SK-N-SH (cell line): ENCODE data around the gene CA10. TPM values are rescaled to one million over a fixed set of nuclear protein-coding genes. Genes with fewer than 3 reads are reported as not detected.

ENCODE experiments used
- CTCF ChIA-PET: fragments of 300-600, 350-600 bp; formaldehyde crosslinking; extraction: SDS; loops from one replicate; lab custom pipeline; 2021; lab: Yijun Ruan, JAX
- POLR2A ChIA-PET: fragments of 350-600 bp; sonication (Branson Sonifier 250); formaldehyde crosslinking; extraction: SDS; loops from one replicate; lab custom pipeline; 2020; ENCODE audit warnings: antibody characterized with exemption, inconsistent platforms; lab: Yijun Ruan, JAX
- DNase-seq: peaks from one replicate; pipeline ENCODE4 v3.0.0; 2012
- H2AFZ ChIP-seq: fragments of 200-600 bp; sonication (generic); 2 replicates; pipeline ENCODE4 v1.8.1; 2016; ENCODE audit warnings: antibody characterized with exemption, mild to moderate bottlenecking, low read depth
- H3F3A ChIP-seq: fragments of 200-600 bp; sonication (generic); replicated peaks from 2 replicates; pipeline ENCODE3; 2016; ENCODE audit warnings: antibody characterized with exemption, mild to moderate bottlenecking; ENCODE audit not compliant: insufficient read depth
- H3K27ac ChIP-seq, 2 experiments: fragments of 200-500 bp in 1 of 2; fragments of 200-600 bp in 1 of 2; sonication (Bioruptor generic) in 1 of 2; sonication (generic), shearing (Covaris generic) in 1 of 2; 2 replicates each; pipeline versions ENCODE4 v1.5.1 to v1.6.1; 2014 to 2016; ENCODE audit warnings: low read depth in 2 of 2, inconsistent platforms in 1 of 2, low read length in 1 of 2, mild to moderate bottlenecking in 1 of 2, mixed read lengths in 1 of 2
- H3K27me3 ChIP-seq: fragments of 200-600 bp; sonication (generic), shearing (Covaris generic); 2 replicates; pipeline ENCODE4 v1.6.1; 2016; ENCODE audit warnings: mixed run types; ENCODE audit not compliant: insufficient read depth
- H3K36me3 ChIP-seq, 2 experiments: fragments of 200-500 bp in 1 of 2; fragments of 200-600 bp in 1 of 2; sonication (Bioruptor generic) in 1 of 2; sonication (generic) in 1 of 2; replicated peaks in 1 of 2; 2 replicates each; pipeline versions ENCODE3 to v1.5.1; 2014 to 2016; ENCODE audit warnings: low read length in 1 of 2, mild to moderate bottlenecking in 1 of 2; ENCODE audit not compliant: insufficient read depth in 2 of 2, control insufficient read depth in 1 of 2
- H3K4me1 ChIP-seq, 2 experiments: fragments of 200-500 bp in 1 of 2; fragments of 200-600 bp in 1 of 2; sonication (Bioruptor generic) in 1 of 2; sonication (generic), shearing (Covaris generic) in 1 of 2; 2 replicates each; pipeline versions ENCODE4 v1.5.1 to v1.6.1; 2014 to 2016; ENCODE audit warnings: low read depth in 1 of 2, low read length in 1 of 2, mixed run types in 1 of 2; ENCODE audit not compliant: insufficient read depth in 2 of 2, control insufficient read depth in 1 of 2
- H3K4me2 ChIP-seq: fragments of 200-600 bp; sonication (generic), shearing (Covaris generic); 2 replicates; pipeline ENCODE4 v1.6.1; 2017; ENCODE audit warnings: mixed run types
- H3K4me3 ChIP-seq, 2 experiments: fragments of 200-500 bp in 1 of 2; fragments of 200-600 bp in 1 of 2; sonication (Bioruptor generic) in 1 of 2; sonication (generic), shearing (Covaris generic) in 1 of 2; 2 replicates each; pipeline versions ENCODE4 v1.5.1 to v1.8.1; 2014 to 2016; ENCODE audit warnings: low read depth in 2 of 2, inconsistent platforms in 1 of 2, low read length in 1 of 2, mild to moderate bottlenecking in 1 of 2, mixed read lengths in 1 of 2, moderate library complexity in 1 of 2
- H3K79me2 ChIP-seq: fragments of 200-600 bp; sonication (generic); 2 replicates; pipeline ENCODE4 v1.8.1; 2017; ENCODE audit warnings: mild to moderate bottlenecking; ENCODE audit not compliant: insufficient read depth
- H3K9ac ChIP-seq: fragments of 200-600 bp; sonication (generic); 2 replicates; pipeline ENCODE4 v1.6.1; 2017; ENCODE audit warnings: mixed run types
- H3K9me2 ChIP-seq: fragments of 200-600 bp; sonication (generic); 2 replicates; pipeline ENCODE4 v1.6.1; 2017; ENCODE audit warnings: mixed run types
- H3K9me3 ChIP-seq: fragments of 200-600 bp; sonication (generic); 2 replicates; pipeline ENCODE4 v1.6.1; 2017; ENCODE audit warnings: mixed run types, mild to moderate bottlenecking, moderate library complexity
- H4K20me1 ChIP-seq: fragments of 200-600 bp; sonication (generic); 2 replicates; pipeline ENCODE4 v1.6.1; 2017; ENCODE audit warnings: mild to moderate bottlenecking, mixed run types; ENCODE audit not compliant: insufficient read depth
- ELF1 ChIP-seq: IDR thresholded peaks from 2 replicates; pipeline ENCODE4 v1.4.0; 2012
- EP300 ChIP-seq, 2 experiments: IDR thresholded peaks; 2 replicates each; pipeline versions ENCODE4 v1.4.0 to v1.6.1; 2012; ENCODE audit warnings: borderline replicate concordance in 1 of 2, low read depth in 1 of 2, low read length in 1 of 2
- FOSL2 ChIP-seq: IDR thresholded peaks from 2 replicates; pipeline ENCODE4 v1.4.0; 2012; ENCODE audit warnings: low read depth, mild to moderate bottlenecking, moderate library complexity, borderline replicate concordance
- FOXJ3 ChIP-seq: sonication (generic); formaldehyde crosslinking; IDR thresholded peaks from 2 replicates; pipeline ENCODE4 v1.5.1; 2020; ENCODE audit warnings: mild to moderate bottlenecking, missing genetic modification reagents
- GABPA ChIP-seq: IDR thresholded peaks from 2 replicates; pipeline ENCODE4 v1.4.0; 2012; ENCODE audit warnings: low read depth, mild to moderate bottlenecking
- GATA2 ChIP-seq: sonication (generic); formaldehyde crosslinking; IDR thresholded peaks from 2 replicates; pipeline ENCODE4 v1.5.0; 2020; ENCODE audit warnings: mild to moderate bottlenecking, missing genetic modification reagents
- IRF3 ChIP-seq: fragments of 150-350 bp; IDR thresholded peaks from 2 replicates; pipeline ENCODE4 v1.6.1; 2016; ENCODE audit warnings: mild to moderate bottlenecking, low read depth, low read length
- JUND ChIP-seq: IDR thresholded peaks from 2 replicates; pipeline ENCODE4 v1.4.0; 2012
- MXI1 ChIP-seq: IDR thresholded peaks from 2 replicates; pipeline ENCODE4 v1.6.1; 2012; ENCODE audit warnings: mild to moderate bottlenecking, low read depth, low read length, improper control_type of control experiment
- NFIC ChIP-seq: IDR thresholded peaks from 2 replicates; pipeline ENCODE4 v1.4.0; 2012; ENCODE audit warnings: borderline replicate concordance
- RAD21 ChIP-seq: IDR thresholded peaks from 2 replicates; pipeline ENCODE4 v1.6.1; 2012; ENCODE audit warnings: mild to moderate bottlenecking, low read length
- RCOR1 ChIP-seq: fragments of 150-350 bp; IDR thresholded peaks from 2 replicates; pipeline ENCODE4 v1.6.1; 2017; ENCODE audit warnings: antibody characterized with exemption, low read length
- TCF12 ChIP-seq: IDR thresholded peaks from 2 replicates; pipeline ENCODE4 v1.4.0; 2012
- TEAD4 ChIP-seq: IDR thresholded peaks from 2 replicates; pipeline ENCODE4 v1.4.0; 2012; ENCODE audit warnings: mild to moderate bottlenecking, borderline replicate concordance; ENCODE audit not compliant: insufficient read depth
- ZBTB33 ChIP-seq: IDR thresholded peaks from 2 replicates; pipeline ENCODE4 v1.4.0; 2012; ENCODE audit warnings: low read depth, borderline replicate concordance
- WGBS: methylation state at CpG from one replicate; pipeline ENCODE4 v1.1.6; 2017; ENCODE audit warnings: low lambda C conversion rate; 5-methylcytosine and 5-hydroxymethylcytosine counted together
- polyA plus RNA-seq, 3 experiments: library from polyadenylated mRNA; depleted of rRNA; stranded (reverse); fragments of >200 nt; gene quantifications; 2 replicates each; pipeline ENCODE4 v1.2.3, GENCODE V29; 2012
- TF ChIP-seq, protein P1 (sequence below): IDR thresholded peaks from 2 replicates; pipeline ENCODE4 v1.4.0; 2012; ENCODE audit warnings: low read depth, borderline replicate concordance

The CA10 gene
- polyA plus RNA-seq, 1 of the 3 experiments (the other 2 are of a cell fraction) = not detected

- TF ChIP-seq EP300 (IDR thresholded peaks at IDR 0.05; ENCODE audit: borderline replicate concordance in 1 of 2, low read depth in 1 of 2, low read length in 1 of 2) (no peak), ZBTB33 (no peak), RAD21 (no peak), TCF12 (no peak), RCOR1 (no peak)
These were observed 243.9 kb downstream of the CA10 start (continued) for GRCh38 chr17:51914577-51914976.

- WGBS = 7% methylated on average over 2 of the region's 4 CpGs
- Histone ChIP-seq H3K79me2 (no peaks in the 10 kb centered on the region), H3K9me2 (no peaks in the 10 kb centered on the region), H3K4me3 (no peak overlapping the region), H3K36me3 (no peaks in the 10 kb centered on the region), H3K4me2 (no peak overlapping the region), H3K27me3 (no peaks in the 10 kb centered on the region), H3K9ac (no peak overlapping the region), H3K27ac (no peak overlapping the region), H4K20me1 (no peaks in the 10 kb centered on the region), H3K4me1 (peaks cover 0 to 5% of the 10 kb centered on the region in 2 experiments; a peak in 2 of 4 replicates), H2AFZ (no peak overlapping the region), H3F3A (no peaks in the 10 kb centered on the region), H3K9me3 (no peaks in the 10 kb centered on the region)
- POLR2A ChIA-PET = no interaction called here
- CTCF ChIA-PET = no interaction called here
- DNase-seq = no peak
- TF ChIP-seq TEAD4 = no peak
- no peak for TF ChIP-seq MXI1
- no peak for TF ChIP-seq FOXJ3 (CRISPR knock-in tag)
- TF ChIP-seq, protein P1, sequence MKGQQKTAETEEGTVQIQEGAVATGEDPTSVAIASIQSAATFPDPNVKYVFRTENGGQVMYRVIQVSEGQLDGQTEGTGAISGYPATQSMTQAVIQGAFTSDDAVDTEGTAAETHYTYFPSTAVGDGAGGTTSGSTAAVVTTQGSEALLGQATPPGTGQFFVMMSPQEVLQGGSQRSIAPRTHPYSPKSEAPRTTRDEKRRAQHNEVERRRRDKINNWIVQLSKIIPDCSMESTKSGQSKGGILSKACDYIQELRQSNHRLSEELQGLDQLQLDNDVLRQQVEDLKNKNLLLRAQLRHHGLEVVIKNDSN = no peak
- no peak for TF ChIP-seq TCF12
- TF ChIP-seq GATA2 (CRISPR knock-in tag) = no peak
- no peak for TF ChIP-seq JUND
- TF ChIP-seq ELF1 = no peak
- TF ChIP-seq NFIC = no peak
These were observed 244.9 kb downstream of the CA10 start for GRCh38 chr17:51913491-51914205.

GRCh38 chr17:51912939-51913338 is 245.6 kb downstream of the CA10 start:
- H3K79me2 ChIP-seq = no peaks in the 10 kb centered on the region
- H3K4me1 ChIP-seq = peaks cover 0 to 5% of the 10 kb centered on the region in 2 experiments; a peak in 2 of 4 replicates
- H4K20me1 ChIP-seq = no peaks in the 10 kb centered on the region
- H3K27ac ChIP-seq = no peak overlapping the region
- CTCF ChIA-PET = interaction anchor here (1.3 to 1.6 kb wide), 3 partner anchors 10 to 16 kb away, joined by 3 read pairs; no protein-coding TSS in a partner anchor
- no peak overlapping the region for H2AFZ ChIP-seq
- no peak overlapping the region for H3K9ac ChIP-seq
- H3F3A ChIP-seq = no peaks in the 10 kb centered on the region
- DNase-seq = no peak
- no peak overlapping the region for H3K4me3 ChIP-seq
- no peaks in the 10 kb centered on the region for H3K9me3 ChIP-seq
- POLR2A ChIA-PET = no interaction called here
- H3K9me2 ChIP-seq = no peaks in the 10 kb centered on the region
- H3K27me3 ChIP-seq = no peaks in the 10 kb centered on the region
- TF ChIP-seq IRF3 (no peak), GABPA (no peak), FOSL2 (no peak), NFIC (no peak), GATA2 (CRISPR knock-in tag) (no peak)
- H3K36me3 ChIP-seq = no peaks in the 10 kb centered on the region
- 41% methylated on average over 2 of the region's 2 CpGs for WGBS
- no peak overlapping the region for H3K4me2 ChIP-seq
